Measurements from ENCODE around the gene CALML6. TPM values are rescaled to one million over a fixed set of nuclear protein-coding genes. Genes with fewer than 3 reads are reported as not detected.

Gene CALML6
- total RNA-seq, 1 donor, result 0.36 TPM

DNA sequence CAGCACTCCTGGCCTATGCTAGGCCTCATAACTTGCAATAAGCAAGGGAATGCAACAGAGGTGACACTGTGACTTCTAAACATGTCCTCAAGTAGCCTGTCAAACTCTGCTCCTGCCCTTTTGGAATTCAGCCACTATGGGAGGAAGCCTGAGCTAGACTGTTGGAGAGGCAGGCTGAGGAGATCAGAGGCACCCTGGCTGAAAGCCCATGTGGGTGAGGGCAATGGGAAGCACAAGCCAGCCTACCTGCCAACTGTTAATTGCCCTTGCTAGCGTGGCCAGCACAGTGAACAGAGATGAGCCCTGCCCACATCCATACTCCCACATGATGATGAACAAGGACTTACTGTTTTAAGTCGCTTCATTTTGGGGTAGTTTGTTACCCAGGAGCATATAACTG is 41.9 kb upstream of the CALML6 start:
- no peak overlapping the region for H3K27ac ChIP-seq (ENCODE audit: low read depth, low read length)
- H4K20me1 ChIP-seq (ENCODE audit: insufficient read depth, low read length), result peaks cover 88% of the 10 kb centered on the region
- no peaks in the 10 kb centered on the region for H3K9me3 ChIP-seq (ENCODE audit: low read depth, low read length)
- peaks cover 6% of the 10 kb centered on the region for H3K4me1 ChIP-seq (ENCODE audit: insufficient read depth, low read length)
- H3K79me2 ChIP-seq (ENCODE audit: insufficient read depth, low read length), result peaks cover 98% of the 10 kb centered on the region
- H3K27me3 ChIP-seq (ENCODE audit: insufficient read depth, low read length), result no peaks in the 10 kb centered on the region
- peaks cover 13% of the 10 kb centered on the region for H3K36me3 ChIP-seq (ENCODE audit: insufficient read depth, low read length)
- DNase-seq (ENCODE audit: insufficient read length, low spot score, missing footprints), result no peak
- H3K4me2 ChIP-seq (ENCODE audit: insufficient read depth, low read length), result no peak overlapping the region
- TF ChIP-seq, protein P1, sequence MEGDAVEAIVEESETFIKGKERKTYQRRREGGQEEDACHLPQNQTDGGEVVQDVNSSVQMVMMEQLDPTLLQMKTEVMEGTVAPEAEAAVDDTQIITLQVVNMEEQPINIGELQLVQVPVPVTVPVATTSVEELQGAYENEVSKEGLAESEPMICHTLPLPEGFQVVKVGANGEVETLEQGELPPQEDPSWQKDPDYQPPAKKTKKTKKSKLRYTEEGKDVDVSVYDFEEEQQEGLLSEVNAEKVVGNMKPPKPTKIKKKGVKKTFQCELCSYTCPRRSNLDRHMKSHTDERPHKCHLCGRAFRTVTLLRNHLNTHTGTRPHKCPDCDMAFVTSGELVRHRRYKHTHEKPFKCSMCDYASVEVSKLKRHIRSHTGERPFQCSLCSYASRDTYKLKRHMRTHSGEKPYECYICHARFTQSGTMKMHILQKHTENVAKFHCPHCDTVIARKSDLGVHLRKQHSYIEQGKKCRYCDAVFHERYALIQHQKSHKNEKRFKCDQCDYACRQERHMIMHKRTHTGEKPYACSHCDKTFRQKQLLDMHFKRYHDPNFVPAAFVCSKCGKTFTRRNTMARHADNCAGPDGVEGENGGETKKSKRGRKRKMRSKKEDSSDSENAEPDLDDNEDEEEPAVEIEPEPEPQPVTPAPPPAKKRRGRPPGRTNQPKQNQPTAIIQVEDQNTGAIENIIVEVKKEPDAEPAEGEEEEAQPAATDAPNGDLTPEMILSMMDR (IDR thresholded peaks at IDR 0.05; ENCODE audit: extremely low read depth, low read depth, low read length), result no peak
- no peak overlapping the region for H2AFZ ChIP-seq (ENCODE audit: low read length)
- H3K4me3 ChIP-seq (ENCODE audit: insufficient read depth, low read length), result no peak overlapping the region

DNA sequence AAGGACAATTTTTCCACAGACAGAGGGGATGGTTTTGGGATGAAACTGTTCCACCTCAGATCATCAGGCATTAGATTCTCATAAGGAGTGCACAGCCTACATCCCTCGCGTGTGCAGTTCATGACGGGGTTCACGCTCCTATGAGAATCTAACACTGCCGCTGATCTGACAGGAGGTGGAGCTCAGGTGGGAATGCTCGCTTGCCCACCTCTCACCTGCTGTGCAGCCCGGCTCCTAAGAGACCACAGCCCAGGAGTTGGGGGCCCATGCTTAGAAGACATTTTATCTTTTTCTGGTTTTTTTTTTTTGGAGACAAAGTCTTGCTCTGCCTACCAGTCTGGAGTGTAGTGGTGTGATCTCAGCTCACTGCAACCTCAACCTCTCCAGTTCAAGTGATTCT is 40.2 kb upstream of the CALML6 start:
- TF ChIP-seq, protein P1 (IDR thresholded peaks at IDR 0.05; ENCODE audit: extremely low read depth, low read depth, low read length), result no peak
- no peaks in the 10 kb centered on the region for H3K27me3 ChIP-seq (ENCODE audit: insufficient read depth, low read length)
- no peak overlapping the region for H3K4me3 ChIP-seq (ENCODE audit: insufficient read depth, low read length)
- H3K27ac ChIP-seq (ENCODE audit: low read depth, low read length), result no peak overlapping the region
- no peaks in the 10 kb centered on the region for H3K9me3 ChIP-seq (ENCODE audit: low read depth, low read length)
- peaks cover 99% of the 10 kb centered on the region for H3K79me2 ChIP-seq (ENCODE audit: insufficient read depth, low read length)
- H4K20me1 ChIP-seq (ENCODE audit: insufficient read depth, low read length), result peaks cover 90% of the 10 kb centered on the region
- no peak overlapping the region for H2AFZ ChIP-seq (ENCODE audit: low read length)
- no peak for DNase-seq (ENCODE audit: insufficient read length, low spot score, missing footprints)
- peaks cover 6% of the 10 kb centered on the region for H3K4me1 ChIP-seq (ENCODE audit: insufficient read depth, low read length)
- H3K4me2 ChIP-seq (ENCODE audit: insufficient read depth, low read length), result no peak overlapping the region
- H3K36me3 ChIP-seq (ENCODE audit: insufficient read depth, low read length), result peaks cover 13% of the 10 kb centered on the region

DNA sequence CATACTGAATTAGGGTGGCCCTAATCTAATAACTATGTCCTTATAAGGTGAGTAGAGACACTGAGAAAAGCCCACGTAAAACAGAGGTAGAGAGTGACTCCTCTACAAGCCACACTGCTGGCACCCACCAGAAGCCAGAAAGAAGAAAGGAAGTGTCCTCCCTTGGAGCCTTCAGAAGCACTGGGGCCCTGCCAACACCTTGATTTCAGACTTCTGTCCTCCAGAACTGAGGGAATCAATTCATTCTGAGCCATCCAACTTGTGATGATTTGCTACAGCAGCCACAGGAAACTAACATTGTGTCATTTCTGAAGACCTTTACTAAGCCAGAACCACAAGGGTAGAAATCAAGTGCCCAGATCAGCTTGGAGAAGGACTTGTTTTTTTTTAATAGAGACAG is 39.1 kb upstream of the CALML6 start:
- no peak overlapping the region for H3K27ac ChIP-seq (ENCODE audit: low read depth, low read length)

DNA sequence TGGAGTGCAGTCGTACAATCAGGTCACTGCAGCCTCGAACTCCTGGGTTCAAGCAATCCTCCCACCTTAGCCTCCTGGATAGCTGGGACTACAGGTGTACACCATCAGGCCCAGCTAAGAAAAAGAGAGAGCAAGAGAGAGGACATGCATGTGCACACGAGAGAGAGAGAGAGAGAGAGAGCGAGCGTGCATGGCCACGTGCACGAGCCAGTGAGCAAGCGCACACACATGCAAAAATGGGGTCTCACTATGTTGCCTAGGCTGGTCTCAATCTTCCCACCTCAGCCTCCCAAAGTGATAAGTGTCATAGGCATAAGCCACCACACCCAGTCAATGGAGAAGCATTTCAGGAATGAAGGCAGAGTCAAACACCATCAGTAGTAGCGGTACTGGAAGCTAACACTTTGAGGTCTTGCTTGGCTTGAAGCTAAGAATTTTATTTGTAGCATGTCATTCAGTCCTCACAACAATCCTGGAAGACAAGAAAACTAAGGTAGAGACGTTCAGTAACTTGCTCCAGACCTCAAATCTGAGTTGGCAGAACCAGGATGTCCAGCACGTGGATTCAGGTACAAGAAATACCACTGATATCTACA is 38.6 kb upstream of the CALML6 start:
- Histone ChIP-seq H3K36me3 (ENCODE audit: insufficient read depth, low read length) (peaks cover 13% of the 10 kb centered on the region), H4K20me1 (ENCODE audit: insufficient read depth, low read length) (peaks cover 89% of the 10 kb centered on the region), H3K79me2 (ENCODE audit: insufficient read depth, low read length) (peaks cover 98% of the 10 kb centered on the region), H3K27me3 (ENCODE audit: insufficient read depth, low read length) (no peaks in the 10 kb centered on the region), H2AFZ (ENCODE audit: low read length) (no peak overlapping the region), H3K4me1 (ENCODE audit: insufficient read depth, low read length) (peaks cover 6% of the 10 kb centered on the region), H3K9me3 (ENCODE audit: low read depth, low read length) (no peaks in the 10 kb centered on the region), H3K4me3 (ENCODE audit: insufficient read depth, low read length) (no peak overlapping the region), H3K27ac (ENCODE audit: low read depth, low read length) (no peak overlapping the region), H3K4me2 (ENCODE audit: insufficient read depth, low read length) (no peak overlapping the region)
- DNase-seq (ENCODE audit: insufficient read length, low spot score, missing footprints), result peak; percentile 78
- TF ChIP-seq, protein P1 (IDR thresholded peaks at IDR 0.05; ENCODE audit: extremely low read depth, low read depth, low read length), result no peak

More for the DNA sequence above, 39.1 kb upstream of the CALML6 start:
- Histone ChIP-seq H3K36me3 (ENCODE audit: insufficient read depth, low read length) (peaks cover 13% of the 10 kb centered on the region), H3K79me2 (ENCODE audit: insufficient read depth, low read length) (peaks cover 98% of the 10 kb centered on the region), H3K9me3 (ENCODE audit: low read depth, low read length) (no peaks in the 10 kb centered on the region), H2AFZ (ENCODE audit: low read length) (no peak overlapping the region), H3K4me2 (ENCODE audit: insufficient read depth, low read length) (no peak overlapping the region), H4K20me1 (ENCODE audit: insufficient read depth, low read length) (peaks cover 89% of the 10 kb centered on the region), H3K4me1 (ENCODE audit: insufficient read depth, low read length) (peaks cover 6% of the 10 kb centered on the region), H3K4me3 (ENCODE audit: insufficient read depth, low read length) (no peak overlapping the region), H3K27me3 (ENCODE audit: insufficient read depth, low read length) (no peaks in the 10 kb centered on the region)
- no peak for DNase-seq (ENCODE audit: insufficient read length, low spot score, missing footprints)
- TF ChIP-seq, protein P1 (IDR thresholded peaks at IDR 0.05; ENCODE audit: extremely low read depth, low read depth, low read length), result no peak
